Activated T-helper 2 cell treated with anti-CD3 and anti-CD28 coated beads, Interferon-gamma antibody, Interleukin-2, Interleukin-4, amounts not matched to agents 10 μg/mL and 5 μg/mL and 100 μg/mL, durations not matched to agents 14 hours and 24 hours and 36 hours (primary cell): ENCODE measurements around the gene ACTN3. TPM values are rescaled to one million over a fixed set of nuclear protein-coding genes. Genes with fewer than 3 reads are reported as not detected.
"Not testable (repeated sequence)": the region's sequence is repeated elsewhere in the genome, so short reads cannot be mapped to it uniquely, and the experiment has no call there.

Experiments used
- DNase-seq: peaks from one replicate; pipeline ENCODE4 v3.0.0; 2021; ENCODE audit warnings: low spot score
- H3K27ac Mint-ChIP-seq: one replicate; pipeline ENCODE4 v1.8.0; 2021; ENCODE audit warnings: mixed read lengths
- H3K27me3 Mint-ChIP-seq: one replicate; pipeline ENCODE4 v1.8.0; 2021; ENCODE audit warnings: low read depth, mixed read lengths
- H3K36me3 Mint-ChIP-seq: one replicate; pipeline ENCODE4 v1.8.0; 2021; ENCODE audit warnings: low read depth, mixed read lengths
- H3K4me1 Mint-ChIP-seq: one replicate; pipeline ENCODE4 v1.8.0; 2021; ENCODE audit warnings: low read depth, mixed read lengths
- H3K4me3 Mint-ChIP-seq: one replicate; pipeline ENCODE4 v1.8.0; 2021; ENCODE audit warnings: low read depth, mild to moderate bottlenecking, moderate library complexity, mixed read lengths
- H3K9me3 Mint-ChIP-seq: one replicate; pipeline ENCODE4 v1.8.0; 2021; ENCODE audit warnings: mixed read lengths
- intact Hi-C: fragments of 100-400 bp; cut with micrococcal nuclease; formaldehyde crosslinking; loops from one replicate; pipeline ENCODE4 v1.15.1; 2023
- total RNA-seq: library from RNA; stranded (reverse); gene quantifications from 2 replicates; pipeline ENCODE4 v1.2.3, GENCODE V29; 2022

ACTN3 gene
- total RNA-seq, 1 donor from 2014 or later = 0.14 TPM

DNA sequence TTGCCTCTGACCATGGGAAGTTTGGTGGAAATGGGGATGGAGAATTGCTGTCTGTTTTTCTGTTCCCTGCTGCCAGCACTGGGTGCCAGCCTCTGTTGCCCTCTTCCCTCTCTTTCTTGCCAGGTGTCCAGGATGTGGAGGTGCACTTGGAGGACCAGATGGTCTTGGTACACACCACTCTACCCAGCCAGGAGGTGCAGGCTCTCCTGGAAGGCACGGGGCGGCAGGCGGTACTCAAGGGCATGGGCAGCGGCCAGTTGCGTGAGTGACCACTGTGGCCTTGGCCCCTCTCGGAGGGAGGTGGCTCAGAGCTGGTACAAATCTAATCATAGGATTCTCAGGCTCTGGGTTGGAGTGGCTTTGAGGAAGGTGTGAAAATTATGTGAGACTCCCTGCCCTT, 52.3 kb downstream of the ACTN3 start:
- peaks cover 8% of the 10 kb centered on the region for H3K4me1 Mint-ChIP-seq
- H3K36me3 Mint-ChIP-seq = peaks cover 20% of the 10 kb centered on the region
- no peak overlapping the region for H3K27ac Mint-ChIP-seq
- H3K27me3 Mint-ChIP-seq = no peaks in the 10 kb centered on the region
- intact Hi-C loops = no loop called here
- no peak for DNase-seq
- H3K9me3 Mint-ChIP-seq = no peaks in the 10 kb centered on the region
- no peak overlapping the region for H3K4me3 Mint-ChIP-seq

DNA sequence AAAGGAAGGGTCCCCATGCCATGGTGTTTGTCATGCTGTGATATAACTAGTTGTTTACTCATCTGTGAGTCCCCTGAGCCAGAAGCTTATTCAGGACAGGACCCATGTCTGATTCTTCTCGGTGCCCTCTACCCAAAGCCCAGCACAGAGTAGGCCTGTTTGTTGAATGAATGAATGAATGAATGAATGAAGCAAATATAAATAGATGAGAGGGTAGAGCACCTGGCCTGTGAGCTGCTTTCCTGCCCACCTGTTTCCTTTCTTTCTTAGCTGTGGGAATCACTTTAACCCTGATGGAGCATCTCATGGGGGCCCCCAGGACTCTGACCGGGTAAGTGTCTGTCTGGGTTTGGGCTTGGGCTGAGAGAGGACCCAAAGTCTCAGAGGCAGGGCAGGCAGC, 53.5 kb downstream of the ACTN3 start:
- H3K27me3 Mint-ChIP-seq = no peaks in the 10 kb centered on the region
- DNase-seq = no peak

DNA sequence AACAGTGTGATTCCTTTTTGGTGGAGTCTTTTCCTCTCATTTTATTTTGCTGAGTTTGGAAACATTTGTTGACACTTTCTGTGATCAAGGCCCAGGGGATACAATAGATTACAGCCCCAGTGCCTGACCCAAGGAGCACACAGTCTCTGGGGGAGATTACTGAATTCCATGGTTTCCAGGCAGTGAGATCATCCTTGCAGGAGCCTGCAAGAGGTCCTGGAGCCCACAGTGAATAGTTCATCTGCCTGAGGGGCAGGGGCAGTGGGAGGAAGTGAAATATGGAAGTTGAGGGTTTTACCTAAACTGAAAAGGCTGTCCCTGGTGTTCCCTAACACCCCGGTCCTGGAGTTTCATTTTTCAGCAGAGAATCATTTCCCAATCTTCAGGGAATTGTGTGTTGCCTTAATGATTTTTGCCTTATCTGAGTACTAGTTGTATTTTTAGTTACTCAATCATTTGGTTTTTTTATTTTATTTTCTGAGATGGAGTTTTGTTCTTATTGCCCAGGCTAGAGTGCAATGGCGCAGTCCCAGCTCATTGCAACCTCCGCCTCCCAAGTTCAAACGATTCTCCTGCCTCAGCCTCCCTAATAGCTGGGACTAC, 54.0 kb downstream of the ACTN3 start:
- peaks cover 27% of the 10 kb centered on the region for H3K36me3 Mint-ChIP-seq
- no peak overlapping the region for H3K27ac Mint-ChIP-seq
- H3K9me3 Mint-ChIP-seq = no peaks in the 10 kb centered on the region
- no peak for DNase-seq
- intact Hi-C loops = no loop called here
- H3K27me3 Mint-ChIP-seq = no peaks in the 10 kb centered on the region
- H3K4me1 Mint-ChIP-seq = no peaks in the 10 kb centered on the region
- H3K4me3 Mint-ChIP-seq = no peak overlapping the region

More for the DNA sequence above, 53.5 kb downstream of the ACTN3 start:
- Mint-ChIP-seq H3K9me3 (no peaks in the 10 kb centered on the region), H3K36me3 (peaks cover 23% of the 10 kb centered on the region), H3K4me3 (no peak overlapping the region), H3K4me1 (peaks cover 3% of the 10 kb centered on the region), H3K27ac (no peak overlapping the region)
- intact Hi-C loops = no loop called here

DNA sequence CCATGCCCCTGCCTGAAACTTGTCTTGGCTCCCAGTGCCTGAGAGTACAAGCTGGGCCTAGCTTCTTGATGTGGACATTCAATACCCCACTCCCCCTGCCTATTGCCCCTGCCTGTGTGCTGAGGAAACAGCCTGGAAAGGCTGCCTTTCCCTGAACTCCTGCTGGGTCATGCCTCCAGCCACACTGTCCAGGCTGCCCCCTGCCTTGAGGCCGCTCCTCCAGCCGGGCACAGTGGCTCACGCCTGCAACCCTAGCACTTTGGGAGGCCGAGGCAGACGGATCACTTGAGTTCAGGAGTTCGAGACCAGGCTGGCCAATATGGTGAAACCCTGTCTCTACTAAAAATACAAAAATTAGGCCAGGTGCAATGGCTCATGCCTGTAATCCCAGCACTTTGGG, 56.4 kb downstream of the ACTN3 start:
- no peak for DNase-seq
- H3K9me3 Mint-ChIP-seq = no peaks in the 10 kb centered on the region
- H3K36me3 Mint-ChIP-seq = peaks cover 30% of the 10 kb centered on the region
- H3K27me3 Mint-ChIP-seq = no peaks in the 10 kb centered on the region
- no peak overlapping the region for H3K27ac Mint-ChIP-seq
- H3K4me1 Mint-ChIP-seq = no peaks in the 10 kb centered on the region
- intact Hi-C loops = no loop called here
- H3K4me3 Mint-ChIP-seq = no peak overlapping the region

DNA sequence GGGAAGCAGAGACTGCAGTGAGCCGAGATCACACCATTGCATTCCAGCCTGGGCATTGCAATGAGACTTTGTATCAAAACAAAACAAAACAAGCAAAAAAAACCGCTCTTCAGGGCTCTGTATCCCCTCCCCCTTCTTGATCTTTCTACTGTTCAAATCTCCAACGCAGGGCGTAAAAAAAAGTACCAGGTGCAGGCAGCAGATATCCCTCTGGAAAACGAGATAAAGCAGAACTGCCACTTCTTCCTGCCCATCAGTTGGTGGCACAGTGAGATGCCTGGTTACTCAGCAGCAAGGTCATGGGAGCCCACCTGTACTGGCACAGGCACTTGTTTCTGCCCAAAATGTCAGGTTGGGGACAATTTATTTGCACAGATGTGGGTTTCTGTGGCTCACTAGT, 57.5 kb downstream of the ACTN3 start:
- no peak for DNase-seq
- Mint-ChIP-seq H3K4me3 (no peak overlapping the region), H3K4me1 (no peaks in the 10 kb centered on the region), H3K27ac (no peak overlapping the region), H3K27me3 (no peaks in the 10 kb centered on the region), H3K36me3 (peaks cover 24% of the 10 kb centered on the region), H3K9me3 (no peaks in the 10 kb centered on the region)
- intact Hi-C loops = no loop called here

GRCh38 chr11:66606608-66607007, 59.9 kb downstream of the ACTN3 start:
- H3K9me3 Mint-ChIP-seq, intact Hi-C loops, DNase-seq, H3K27me3 Mint-ChIP-seq, H3K27ac Mint-ChIP-seq, H3K4me3 Mint-ChIP-seq: not testable (repeated sequence)
- peaks cover 15% of the 10 kb centered on the region for H3K4me1 Mint-ChIP-seq
- peaks cover 13% of the 10 kb centered on the region for H3K36me3 Mint-ChIP-seq

DNA sequence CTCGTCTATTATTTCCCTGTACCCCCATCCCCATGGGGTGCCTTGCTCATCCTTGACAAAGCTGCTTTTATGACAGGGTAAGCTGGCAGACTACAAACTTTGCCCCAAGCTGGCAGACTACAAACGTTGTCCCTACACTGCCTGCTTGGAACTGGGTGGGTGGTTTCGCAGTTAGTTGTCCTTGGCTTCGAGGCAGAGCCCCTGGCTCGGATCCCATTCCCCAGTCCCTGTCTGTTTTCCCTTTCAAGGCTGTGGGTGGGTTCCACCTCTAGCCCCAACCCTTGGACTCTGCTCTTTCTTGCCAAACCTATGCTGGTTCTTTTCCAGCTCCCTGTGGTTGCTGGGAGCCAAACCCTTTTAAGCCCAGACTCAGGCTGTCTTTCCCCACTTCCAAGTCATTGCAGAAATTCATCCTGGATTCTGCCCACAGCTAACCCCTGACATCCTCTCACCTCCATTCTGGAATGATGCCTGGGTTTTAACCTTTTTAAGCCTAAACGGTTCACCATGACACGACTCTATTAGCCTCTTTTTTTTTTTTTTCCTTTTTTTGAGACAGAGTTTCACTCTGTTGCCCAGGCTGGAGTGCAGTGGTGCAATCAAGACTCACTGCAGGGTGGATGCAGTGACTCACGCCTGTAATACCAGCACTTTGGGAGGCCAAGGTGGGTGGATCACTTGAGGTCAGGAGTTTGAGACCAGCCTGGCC, 60.6 kb downstream of the ACTN3 start:
- intact Hi-C loops = no loop called here
- Mint-ChIP-seq H3K27ac (no peak overlapping the region), H3K9me3 (no peaks in the 10 kb centered on the region), H3K4me3 (no peak overlapping the region), H3K4me1 (peaks cover 15% of the 10 kb centered on the region), H3K27me3 (no peaks in the 10 kb centered on the region), H3K36me3 (peaks cover 11% of the 10 kb centered on the region)
- no peak for DNase-seq

GRCh38 chr11:66609721-66610617, 63.3 kb downstream of the ACTN3 start:
- Mint-ChIP-seq H3K4me3 (no peak overlapping the region), H3K36me3 (peaks cover 9% of the 10 kb centered on the region), H3K27ac (peak overlapping the region; percentile 77), H3K27me3 (no peaks in the 10 kb centered on the region), H3K4me1 (peaks cover 15% of the 10 kb centered on the region), H3K9me3 (no peaks in the 10 kb centered on the region)
- no peak for DNase-seq
- intact Hi-C loops = loop anchor here (10.0 kb wide), 1 partner anchor 505 kb away; the partner anchor contains the start of gene KDM2A

GRCh38 chr11:66612458-66612857, 65.8 kb downstream of the ACTN3 start:
- Mint-ChIP-seq H3K27ac (no peak overlapping the region), H3K27me3 (no peaks in the 10 kb centered on the region), H3K36me3 (peaks cover 23% of the 10 kb centered on the region), H3K9me3 (no peaks in the 10 kb centered on the region), H3K4me3 (no peak overlapping the region), H3K4me1 (peaks cover 20% of the 10 kb centered on the region)
- no peak for DNase-seq
- intact Hi-C loops = loop anchor here (10.0 kb wide), 1 partner anchor 502 kb away; the partner anchor contains the start of gene KDM2A

Other genes starting within 250 kb of the ACTN3 start
- gene CD248, start 229.9 kb upstream of the ACTN3 start, total RNA-seq = not detected in 2 replicates
- gene RIN1, start 210.5 kb upstream of the ACTN3 start, total RNA-seq = 1.5 and 1.6 TPM in 2 replicates
- 45.1 and 46.0 TPM in 2 replicates for gene BRMS1, start 201.8 kb upstream of the ACTN3 start, total RNA-seq
- gene B4GAT1, start 199.3 kb upstream of the ACTN3 start, total RNA-seq = 10.5 and 11.0 TPM in 2 replicates
- gene SLC29A2, start 175.1 kb upstream of the ACTN3 start, total RNA-seq = 18.7 and 19.1 TPM in 2 replicates
- gene NPAS4, start 125.9 kb upstream of the ACTN3 start, total RNA-seq = 0.09 and 0.16 TPM in 2 replicates
- gene MRPL11, start 108.1 kb upstream of the ACTN3 start, total RNA-seq = 92.9 and 96.1 TPM in 2 replicates
- 14.6 and 15.7 TPM in 2 replicates for gene PELI3, start 80.0 kb upstream of the ACTN3 start, total RNA-seq
- 109 and 119 TPM in 2 replicates for gene DPP3, start 66.5 kb upstream of the ACTN3 start, total RNA-seq
- 12.6 and 14.9 TPM in 2 replicates for gene BBS1, start 36.3 kb upstream of the ACTN3 start, total RNA-seq
- 14.0 and 14.4 TPM in 2 replicates for gene ZDHHC24, start 855 bp upstream of the ACTN3 start, total RNA-seq
- gene CTSF, start 21.7 kb downstream of the ACTN3 start, total RNA-seq = 0.73 and 0.85 TPM in 2 replicates
- 0.09 and 0.14 TPM in 2 replicates for gene CCDC87, start 46.2 kb downstream of the ACTN3 start, total RNA-seq
- gene CCS, start 46.3 kb downstream of the ACTN3 start, total RNA-seq = 30.4 and 31.1 TPM in 2 replicates
- gene RBM14, start 69.7 kb downstream of the ACTN3 start, total RNA-seq = 188 and 197 TPM in 2 replicates
- 125 and 129 TPM in 2 replicates for gene RBM4, start 91.8 kb downstream of the ACTN3 start, total RNA-seq
- gene RBM4B, start 131.0 kb downstream of the ACTN3 start, total RNA-seq = 16.5 and 18.4 TPM in 2 replicates
- gene SPTBN2, start 182.3 kb downstream of the ACTN3 start, total RNA-seq = 0.73 and 0.99 TPM in 2 replicates